IPS-15b (cell line): ENCODE results near the gene MSGN1.

Experiments
- H3K27me3 ChIP-seq: one replicate; pipeline ENCODE4 v1.6.1; 2013; ENCODE audit warnings: low read length; ENCODE audit not compliant: control insufficient read depth, insufficient read depth
- H3K36me3 ChIP-seq: one replicate; pipeline ENCODE4 v1.6.1; 2013; ENCODE audit warnings: low read length; ENCODE audit not compliant: control insufficient read depth, insufficient read depth
- H3K4me1 ChIP-seq: one replicate; pipeline ENCODE4 v1.6.1; 2013; ENCODE audit warnings: mild to moderate bottlenecking, low read length; ENCODE audit not compliant: control insufficient read depth, insufficient read depth
- H3K4me3 ChIP-seq: one replicate; pipeline ENCODE4 v1.5.1; 2013; ENCODE audit warnings: low read depth, low read length
- H3K9ac ChIP-seq: one replicate; pipeline ENCODE4 v1.6.1; 2013; ENCODE audit warnings: low read depth, mild to moderate bottlenecking, low read length
- H3K9me3 ChIP-seq: one replicate; pipeline ENCODE4 v1.6.1; 2013; ENCODE audit warnings: mild to moderate bottlenecking, low read length; ENCODE audit not compliant: control insufficient read depth, insufficient read depth

The MSGN1 gene

DNA sequence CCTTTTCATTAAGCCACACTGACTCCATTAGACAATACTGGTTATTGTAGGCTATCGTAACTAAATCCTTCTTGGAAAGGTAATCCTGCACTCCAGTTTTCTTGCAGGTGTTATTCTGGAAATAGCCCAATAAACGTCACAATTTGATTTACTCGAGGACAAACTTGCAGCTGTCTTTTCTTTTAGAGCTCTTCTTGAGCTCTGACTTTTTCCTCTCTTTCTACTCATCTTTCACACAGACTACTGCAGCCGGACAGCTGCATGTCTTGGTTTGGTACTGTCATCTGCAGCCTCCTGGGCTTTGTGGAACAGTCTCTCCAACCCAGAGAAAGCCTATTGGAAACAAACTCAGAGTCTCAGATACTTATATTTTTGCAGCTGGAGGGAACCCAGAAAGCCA is 23.0 kb upstream of the MSGN1 start:
- Histone ChIP-seq H3K4me3 (no peak overlapping the region), H3K9ac (no peak overlapping the region), H3K4me1 (peaks cover 3% of the 10 kb centered on the region), H3K36me3 (no peaks in the 10 kb centered on the region), H3K27me3 (no peaks in the 10 kb centered on the region), H3K9me3 (no peaks in the 10 kb centered on the region)

DNA sequence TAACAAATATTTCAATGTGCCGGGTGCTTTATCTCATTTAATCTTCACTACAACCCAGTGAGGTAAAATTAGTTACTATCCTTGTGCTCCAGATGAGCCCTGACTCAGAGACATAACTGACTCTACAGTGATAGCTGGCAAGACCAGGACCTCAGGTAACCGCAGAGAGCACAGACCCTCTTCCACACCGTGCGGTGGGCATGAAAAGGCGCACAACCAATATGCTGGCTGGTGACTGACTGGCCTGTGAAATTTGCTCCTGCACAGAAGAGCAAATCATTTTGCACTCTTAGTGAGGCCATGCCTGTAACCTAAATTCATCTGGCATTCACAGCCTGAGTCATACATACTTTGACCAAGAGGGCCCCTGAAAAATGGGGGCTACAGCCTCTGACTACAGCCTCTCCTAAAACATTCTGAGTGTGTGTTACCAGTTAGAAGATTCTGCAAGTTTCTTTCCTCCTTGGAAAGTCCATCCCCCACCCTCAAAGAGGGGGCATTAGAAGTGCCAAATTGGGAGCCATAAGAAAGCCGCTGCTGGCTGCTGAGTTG is 22.4 kb upstream of the MSGN1 start:
- peaks cover 3% of the 10 kb centered on the region for H3K4me1 ChIP-seq
- H3K36me3 ChIP-seq = no peaks in the 10 kb centered on the region
- no peaks in the 10 kb centered on the region for H3K9me3 ChIP-seq
- no peak overlapping the region for H3K4me3 ChIP-seq
- no peak overlapping the region for H3K9ac ChIP-seq
- H3K27me3 ChIP-seq = no peaks in the 10 kb centered on the region

DNA sequence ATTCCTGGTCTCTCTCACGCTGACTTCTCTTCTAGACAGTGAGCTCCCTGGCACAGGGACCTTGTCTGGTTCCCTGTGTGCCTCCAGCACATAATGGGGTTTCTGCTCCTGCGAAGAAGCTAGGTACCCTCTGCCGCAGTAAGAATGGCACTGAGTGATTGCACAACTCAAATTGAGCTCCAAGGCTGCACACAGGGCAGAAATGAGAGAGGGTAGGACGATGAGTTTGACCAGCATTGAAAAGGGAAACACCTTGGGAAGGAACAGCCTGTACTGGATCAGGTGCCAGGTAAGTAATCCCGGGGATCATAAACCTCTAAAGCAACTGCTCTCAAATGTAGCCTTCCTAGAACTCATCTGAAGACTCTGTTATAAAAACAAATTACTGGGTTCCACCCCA is 21.0 kb upstream of the MSGN1 start:
- peaks cover 3% of the 10 kb centered on the region for H3K4me1 ChIP-seq

DNA sequence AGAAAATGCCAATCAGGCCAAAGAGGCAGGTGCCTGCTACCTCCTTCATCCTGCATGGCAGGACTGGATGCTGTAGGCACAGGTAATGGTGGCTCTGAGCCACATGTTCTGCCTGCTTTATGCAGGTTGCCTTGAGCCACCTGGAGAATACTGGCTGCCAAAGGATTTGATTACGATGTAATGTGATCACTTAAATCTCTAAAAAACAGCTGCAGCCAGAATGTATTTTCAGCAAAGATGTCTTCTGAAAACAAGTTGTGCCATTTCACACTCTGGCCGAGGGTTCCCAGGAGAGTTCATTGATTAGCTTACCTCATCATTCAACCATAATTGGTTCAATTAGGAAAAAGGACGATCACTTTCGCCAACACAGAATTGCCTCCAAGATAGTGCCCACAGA is 17.9 kb upstream of the MSGN1 start:
- no peaks in the 10 kb centered on the region for H3K27me3 ChIP-seq
- H3K4me3 ChIP-seq = no peak overlapping the region
- H3K36me3 ChIP-seq = no peaks in the 10 kb centered on the region
- no peaks in the 10 kb centered on the region for H3K9me3 ChIP-seq
- H3K9ac ChIP-seq = no peak overlapping the region
- peaks cover 3% of the 10 kb centered on the region for H3K4me1 ChIP-seq

More for the DNA sequence above, 21.0 kb upstream of the MSGN1 start:
- Histone ChIP-seq H3K9ac (no peak overlapping the region), H3K9me3 (no peaks in the 10 kb centered on the region), H3K4me3 (no peak overlapping the region), H3K36me3 (no peaks in the 10 kb centered on the region), H3K27me3 (no peaks in the 10 kb centered on the region)

- no peak overlapping the region for H3K9ac ChIP-seq
- no peaks in the 10 kb centered on the region for H3K36me3 ChIP-seq
- no peaks in the 10 kb centered on the region for H3K27me3 ChIP-seq
- H3K4me3 ChIP-seq = no peak overlapping the region
- H3K4me1 ChIP-seq = no peaks in the 10 kb centered on the region
- H3K9me3 ChIP-seq = no peaks in the 10 kb centered on the region
Measured at GRCh38 chr2:17799301-17800120, 16.7 kb upstream of the MSGN1 start.

- no peak overlapping the region for H3K9ac ChIP-seq
- H3K9me3 ChIP-seq = no peaks in the 10 kb centered on the region
- H3K4me3 ChIP-seq = no peak overlapping the region
- H3K36me3 ChIP-seq = no peaks in the 10 kb centered on the region
- H3K27me3 ChIP-seq = no peaks in the 10 kb centered on the region
- no peaks in the 10 kb centered on the region for H3K4me1 ChIP-seq
Measured at GRCh38 chr2:17800219-17800618, 16.0 kb upstream of the MSGN1 start.

- no peak overlapping the region for H3K9ac ChIP-seq
- H3K9me3 ChIP-seq = no peaks in the 10 kb centered on the region
- H3K4me3 ChIP-seq = no peak overlapping the region
- no peaks in the 10 kb centered on the region for H3K27me3 ChIP-seq
- no peaks in the 10 kb centered on the region for H3K4me1 ChIP-seq
- no peaks in the 10 kb centered on the region for H3K36me3 ChIP-seq
Measured at GRCh38 chr2:17800693-17801458, 15.4 kb upstream of the MSGN1 start.

- no peak overlapping the region for H3K4me3 ChIP-seq
- H3K9me3 ChIP-seq = no peaks in the 10 kb centered on the region
- H3K4me1 ChIP-seq = no peaks in the 10 kb centered on the region
- no peaks in the 10 kb centered on the region for H3K27me3 ChIP-seq
- no peak overlapping the region for H3K9ac ChIP-seq
- H3K36me3 ChIP-seq = no peaks in the 10 kb centered on the region
Measured at GRCh38 chr2:17803497-17803896, 12.8 kb upstream of the MSGN1 start.

GRCh38 chr2:17804358-17804757 is 11.9 kb upstream of the MSGN1 start:
- no peaks in the 10 kb centered on the region for H3K4me1 ChIP-seq
- H3K27me3 ChIP-seq = no peaks in the 10 kb centered on the region
- H3K4me3 ChIP-seq = no peak overlapping the region
- H3K36me3 ChIP-seq = no peaks in the 10 kb centered on the region
- H3K9me3 ChIP-seq = no peaks in the 10 kb centered on the region
- H3K9ac ChIP-seq = no peak overlapping the region

DNA sequence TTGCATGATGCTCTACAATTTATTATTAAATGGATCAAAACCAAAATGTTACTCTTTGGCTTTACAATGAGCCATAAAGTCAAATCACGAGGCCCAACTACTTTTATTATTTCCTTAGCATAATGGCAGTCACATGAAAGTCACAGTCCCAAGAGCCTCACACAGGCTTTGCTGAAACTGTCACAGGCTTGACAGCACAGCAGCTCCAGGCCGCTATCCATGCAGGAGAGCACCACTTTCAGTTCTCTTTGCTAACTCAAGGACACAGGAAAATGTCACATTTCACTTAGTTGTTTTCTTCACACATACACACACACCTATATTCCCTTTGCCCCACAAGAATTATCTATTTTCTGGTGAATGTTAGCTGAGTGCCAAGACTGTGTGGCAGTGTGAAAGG is 11.1 kb upstream of the MSGN1 start:
- Histone ChIP-seq H3K4me3 (no peak overlapping the region), H3K36me3 (no peaks in the 10 kb centered on the region), H3K9me3 (no peaks in the 10 kb centered on the region), H3K4me1 (no peaks in the 10 kb centered on the region), H3K27me3 (no peaks in the 10 kb centered on the region), H3K9ac (no peak overlapping the region)

GRCh38 chr2:17805717-17806363 is 10.4 kb upstream of the MSGN1 start:
- Histone ChIP-seq H3K9ac (no peak overlapping the region), H3K9me3 (no peaks in the 10 kb centered on the region), H3K36me3 (no peaks in the 10 kb centered on the region), H3K4me1 (peaks cover 2% of the 10 kb centered on the region), H3K4me3 (no peak overlapping the region), H3K27me3 (no peaks in the 10 kb centered on the region)
